Fibroblast of lung (primary cell): Measurements from ENCODE around the gene LPP. TPM values are rescaled to one million over a fixed set of nuclear protein-coding genes. Genes with fewer than 3 reads are reported as not detected.

Source experiments
- DNase-seq, 2 donors: peaks; one replicate each; pipeline versions ENCODE4 v3.0.0 to v3.0.0-alpha.2; 2010; ENCODE audit warnings: low read depth in 2 of 2
- H2AFZ ChIP-seq: 2 replicates; pipeline ENCODE4 v1.5.1; 2012; ENCODE audit warnings: low read length, control low read depth, inconsistent platforms
- H3K27ac ChIP-seq: 2 replicates; pipeline ENCODE4 v1.5.1; 2011; ENCODE audit warnings: low read length, control low read depth; ENCODE audit not compliant: insufficient read depth
- H3K27me3 ChIP-seq: 2 replicates; pipeline ENCODE4 v1.5.1; 2011; ENCODE audit warnings: mild to moderate bottlenecking, low read length; ENCODE audit not compliant: control insufficient read depth, insufficient read depth
- H3K36me3 ChIP-seq: 2 replicates; pipeline ENCODE4 v1.5.1; 2011; ENCODE audit warnings: low read length; ENCODE audit not compliant: control insufficient read depth, insufficient read depth
- H3K4me1 ChIP-seq: 2 replicates; pipeline ENCODE4 v1.5.1; 2011; ENCODE audit warnings: low read length; ENCODE audit not compliant: control insufficient read depth, insufficient read depth; ENCODE audit errors: extremely low read depth
- H3K4me2 ChIP-seq: 2 replicates; pipeline ENCODE4 v1.5.1; 2011; ENCODE audit warnings: low read length, control low read depth; ENCODE audit not compliant: insufficient read depth; ENCODE audit errors: extremely low read depth
- H3K4me3 ChIP-seq, 4 experiments: fragments of 200-600 bp in 1 of 4; sonication (generic) in 1 of 4; replicated peaks in 1 of 4; 2 replicates each; pipeline ENCODE4 v1.5.1; 2011 to 2016; ENCODE audit warnings: low read length in 4 of 4, low read depth in 3 of 4, mild to moderate bottlenecking in 3 of 4, control low read depth in 2 of 4, inconsistent platforms in 1 of 4, mixed read lengths in 1 of 4; ENCODE audit not compliant: insufficient read depth in 1 of 4; ENCODE audit errors: control extremely low read depth in 1 of 4
- H3K79me2 ChIP-seq: 2 replicates; pipeline ENCODE4 v1.5.1; 2012; ENCODE audit warnings: mild to moderate bottlenecking, low read length, inconsistent platforms; ENCODE audit not compliant: control insufficient read depth, insufficient read depth
- H3K9ac ChIP-seq: 2 replicates; pipeline ENCODE4 v1.5.1; 2011; ENCODE audit warnings: mild to moderate bottlenecking, low read length, control low read depth; ENCODE audit not compliant: insufficient read depth
- H3K9me3 ChIP-seq: 2 replicates; pipeline ENCODE4 v1.5.1; 2012; ENCODE audit warnings: low read depth, low read length; ENCODE audit not compliant: control insufficient read depth, insufficient read depth
- H4K20me1 ChIP-seq: 2 replicates; pipeline ENCODE4 v1.5.1; 2011; ENCODE audit warnings: low read length; ENCODE audit not compliant: control insufficient read depth, insufficient read depth; ENCODE audit errors: extremely low read depth
- EZH2 ChIP-seq: IDR thresholded peaks from 2 replicates; pipeline ENCODE4 v1.5.1; 2012; ENCODE audit warnings: low read length, control low read depth, mild to moderate bottlenecking; ENCODE audit errors: missing control alignments
- polyA plus RNA-seq, 2 donors: library from polyadenylated mRNA; depleted of rRNA in 1 of 2; stranded (reverse) in 1 of 2; unstranded in 1 of 2; fragments of >200 nt; gene quantifications; 2 replicates each; pipeline ENCODE4 v1.2.1, GENCODE V29; 2011 to 2012; ENCODE audit warnings: missing spikeins in 1 of 2
- total RNA-seq: library from RNA; depleted of rRNA; stranded (reverse); fragments of >200 nt; gene quantifications from 2 replicates; pipeline ENCODE4 v1.2.1, GENCODE V29; 2014
- TF ChIP-seq, protein P1 (sequence below), 2 donors: IDR thresholded peaks in 1 of 2; conservative IDR thresholded peaks in 1 of 2; 1 replicate in 1 of 2; 2 replicates in 1 of 2; pipeline ENCODE4 v1.5.1; 2011 to 2012; ENCODE audit warnings: low read length in 2 of 2, control low read depth in 1 of 2, inconsistent platforms in 1 of 2, low read depth in 1 of 2, mild to moderate bottlenecking in 1 of 2

LPP gene
- total and polyA plus RNA-seq, 2 donors (not counting 1 experiment from before 2014, with no cell fraction given), result 69.0 to 124 TPM

DNA sequence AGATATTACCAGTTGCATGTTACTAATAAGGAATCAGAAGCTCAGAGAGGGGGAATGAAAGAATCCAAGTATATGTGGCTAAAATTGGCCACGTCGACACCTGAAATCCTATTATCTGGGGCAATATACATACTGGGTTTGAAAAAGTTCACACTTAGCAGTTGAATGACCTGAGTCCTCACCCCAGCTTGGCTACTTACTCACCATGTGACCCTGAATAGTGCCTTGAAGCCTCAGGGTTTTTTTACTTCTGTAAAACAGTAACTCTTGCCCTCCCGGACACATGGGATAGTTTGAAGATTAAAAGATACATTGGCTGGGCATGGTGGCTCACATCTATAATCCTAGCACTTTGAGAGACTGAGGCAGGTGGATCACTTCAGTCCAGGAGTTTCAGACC lies 675.6 kb downstream of the LPP start:
- Histone ChIP-seq H2AFZ (no peak overlapping the region), H4K20me1 (no peaks in the 10 kb centered on the region), H3K4me1 (no peaks in the 10 kb centered on the region), H3K9ac (no peak overlapping the region), H3K79me2 (no peaks in the 10 kb centered on the region), H3K4me2 (no peak overlapping the region), H3K9me3 (no peaks in the 10 kb centered on the region), H3K4me3 (no peak overlapping the region), H3K36me3 (no peaks in the 10 kb centered on the region), H3K27ac (no peak overlapping the region), H3K27me3 (no peaks in the 10 kb centered on the region)
- DNase-seq, result no peak
- TF ChIP-seq EZH2, result no peak
- TF ChIP-seq, protein P1, sequence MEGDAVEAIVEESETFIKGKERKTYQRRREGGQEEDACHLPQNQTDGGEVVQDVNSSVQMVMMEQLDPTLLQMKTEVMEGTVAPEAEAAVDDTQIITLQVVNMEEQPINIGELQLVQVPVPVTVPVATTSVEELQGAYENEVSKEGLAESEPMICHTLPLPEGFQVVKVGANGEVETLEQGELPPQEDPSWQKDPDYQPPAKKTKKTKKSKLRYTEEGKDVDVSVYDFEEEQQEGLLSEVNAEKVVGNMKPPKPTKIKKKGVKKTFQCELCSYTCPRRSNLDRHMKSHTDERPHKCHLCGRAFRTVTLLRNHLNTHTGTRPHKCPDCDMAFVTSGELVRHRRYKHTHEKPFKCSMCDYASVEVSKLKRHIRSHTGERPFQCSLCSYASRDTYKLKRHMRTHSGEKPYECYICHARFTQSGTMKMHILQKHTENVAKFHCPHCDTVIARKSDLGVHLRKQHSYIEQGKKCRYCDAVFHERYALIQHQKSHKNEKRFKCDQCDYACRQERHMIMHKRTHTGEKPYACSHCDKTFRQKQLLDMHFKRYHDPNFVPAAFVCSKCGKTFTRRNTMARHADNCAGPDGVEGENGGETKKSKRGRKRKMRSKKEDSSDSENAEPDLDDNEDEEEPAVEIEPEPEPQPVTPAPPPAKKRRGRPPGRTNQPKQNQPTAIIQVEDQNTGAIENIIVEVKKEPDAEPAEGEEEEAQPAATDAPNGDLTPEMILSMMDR (conservative IDR thresholded peaks at IDR 0.05 in 1 of 2, IDR thresholded peaks at IDR 0.05 in 1 of 2; ENCODE audit: low read depth in 1 of 2, low read length in 2 of 2), result no peak

DNA sequence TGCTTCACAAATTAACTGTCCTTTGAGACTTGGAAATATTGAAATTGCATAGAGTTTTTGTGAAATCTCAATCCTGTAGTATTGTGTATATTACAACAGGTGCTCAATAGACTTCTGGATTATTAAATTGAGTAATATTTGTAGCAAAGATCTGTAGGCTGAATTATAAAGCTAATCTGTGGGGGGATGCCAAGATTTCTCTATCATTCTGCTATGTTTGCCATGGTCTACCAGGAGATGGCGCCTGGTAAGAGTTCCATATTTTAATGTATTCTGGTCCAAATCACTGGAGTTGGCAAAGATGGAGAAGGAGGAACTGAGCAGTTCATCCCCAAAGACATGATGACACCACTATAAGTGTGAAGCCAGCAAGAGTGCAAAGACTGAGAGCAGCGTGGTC lies 676.9 kb downstream of the LPP start:
- no peak overlapping the region for H3K9ac ChIP-seq
- H3K27me3 ChIP-seq, result no peaks in the 10 kb centered on the region
- no peaks in the 10 kb centered on the region for H3K9me3 ChIP-seq
- H3K79me2 ChIP-seq, result no peaks in the 10 kb centered on the region
- H3K27ac ChIP-seq, result no peak overlapping the region
- no peaks in the 10 kb centered on the region for H3K36me3 ChIP-seq
- no peak overlapping the region for H3K4me2 ChIP-seq
- TF ChIP-seq, protein P1 (conservative IDR thresholded peaks at IDR 0.05 in 1 of 2, IDR thresholded peaks at IDR 0.05 in 1 of 2; ENCODE audit: low read depth in 1 of 2, low read length in 2 of 2), result peak in 1 of 2 donors; percentile 40
- TF ChIP-seq EZH2, result no peak
- H2AFZ ChIP-seq, result no peak overlapping the region
- H3K4me1 ChIP-seq, result no peaks in the 10 kb centered on the region
- H3K4me3 ChIP-seq, result no peak overlapping the region
- peak in 1 of 2 donors; percentile 19 for DNase-seq
- no peaks in the 10 kb centered on the region for H4K20me1 ChIP-seq

DNA sequence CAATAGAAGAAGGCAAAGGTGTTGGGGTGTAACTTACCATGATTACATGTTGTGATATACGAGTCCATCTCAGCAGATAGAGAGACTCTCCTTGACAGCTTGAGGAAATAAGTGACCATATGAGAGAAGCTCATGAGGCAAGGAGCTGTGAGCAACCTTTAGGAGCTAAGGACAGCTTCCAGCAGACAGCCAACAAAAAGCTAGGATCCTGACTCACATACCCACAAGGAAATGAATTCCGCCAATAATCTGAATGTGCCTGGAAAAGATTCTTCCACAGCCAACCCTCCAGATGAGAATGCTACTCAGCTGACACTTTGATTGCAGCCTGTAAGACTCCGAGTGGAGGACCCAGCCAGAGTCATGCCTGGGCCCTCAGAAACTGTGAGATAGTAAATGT lies 678.2 kb downstream of the LPP start:
- DNase-seq, result peak in 1 of 2 donors; percentile 25
- no peaks in the 10 kb centered on the region for H3K9me3 ChIP-seq
- H2AFZ ChIP-seq, result no peak overlapping the region
- H3K79me2 ChIP-seq, result no peaks in the 10 kb centered on the region
- H3K27ac ChIP-seq, result no peak overlapping the region
- H3K9ac ChIP-seq, result no peak overlapping the region
- H3K27me3 ChIP-seq, result no peaks in the 10 kb centered on the region
- no peak for TF ChIP-seq EZH2
- H4K20me1 ChIP-seq, result no peaks in the 10 kb centered on the region
- H3K4me1 ChIP-seq, result no peaks in the 10 kb centered on the region
- H3K4me3 ChIP-seq, result no peak overlapping the region
- H3K4me2 ChIP-seq, result no peak overlapping the region
- no peaks in the 10 kb centered on the region for H3K36me3 ChIP-seq
